ENCODE data around the gene JAG1. TPM values are rescaled to one million over a fixed set of nuclear protein-coding genes. Genes with fewer than 3 reads are reported as not detected.

Gene JAG1
- polyA plus RNA-seq, 3 donors = 0.70 to 6.8 (median 0.85) TPM

DNA sequence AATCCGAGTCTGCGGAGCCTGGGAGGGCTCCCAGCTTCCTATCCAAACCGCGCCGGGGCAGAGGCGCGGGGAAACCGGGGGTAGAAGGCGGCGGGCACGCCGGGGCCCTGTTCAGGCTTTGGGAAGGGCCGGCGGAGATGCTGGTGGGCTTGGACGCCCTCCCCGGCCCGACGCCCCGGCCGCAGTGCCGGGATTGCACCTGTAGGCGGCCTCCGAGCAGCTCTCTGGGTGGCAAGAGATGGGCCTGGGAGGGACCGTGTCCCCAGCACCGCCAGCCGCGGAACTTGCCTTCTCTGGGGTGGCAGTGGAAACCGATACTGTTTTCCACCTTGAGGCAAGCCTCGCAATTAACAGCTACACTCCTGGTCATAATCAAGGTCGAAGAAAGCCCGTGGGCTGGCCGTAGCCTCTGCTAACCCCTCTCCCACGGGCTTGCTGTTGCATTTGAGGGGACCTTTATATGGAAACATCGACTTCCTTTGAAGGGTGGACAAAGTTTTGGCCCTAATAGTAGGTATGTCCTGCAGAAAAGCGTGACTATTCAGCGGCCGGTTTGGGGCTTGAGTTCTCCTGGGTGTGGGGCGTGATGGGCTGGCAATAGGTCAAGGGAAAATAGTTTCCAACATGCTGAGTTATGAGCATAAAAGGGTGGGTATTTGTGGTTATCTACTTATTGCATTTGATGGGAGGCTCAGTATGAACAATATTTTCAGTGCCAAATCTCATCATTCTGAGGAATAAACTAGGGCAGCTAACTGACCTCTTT is 1.1 kb upstream of the JAG1 start:
- TF ChIP-seq, protein P1, sequence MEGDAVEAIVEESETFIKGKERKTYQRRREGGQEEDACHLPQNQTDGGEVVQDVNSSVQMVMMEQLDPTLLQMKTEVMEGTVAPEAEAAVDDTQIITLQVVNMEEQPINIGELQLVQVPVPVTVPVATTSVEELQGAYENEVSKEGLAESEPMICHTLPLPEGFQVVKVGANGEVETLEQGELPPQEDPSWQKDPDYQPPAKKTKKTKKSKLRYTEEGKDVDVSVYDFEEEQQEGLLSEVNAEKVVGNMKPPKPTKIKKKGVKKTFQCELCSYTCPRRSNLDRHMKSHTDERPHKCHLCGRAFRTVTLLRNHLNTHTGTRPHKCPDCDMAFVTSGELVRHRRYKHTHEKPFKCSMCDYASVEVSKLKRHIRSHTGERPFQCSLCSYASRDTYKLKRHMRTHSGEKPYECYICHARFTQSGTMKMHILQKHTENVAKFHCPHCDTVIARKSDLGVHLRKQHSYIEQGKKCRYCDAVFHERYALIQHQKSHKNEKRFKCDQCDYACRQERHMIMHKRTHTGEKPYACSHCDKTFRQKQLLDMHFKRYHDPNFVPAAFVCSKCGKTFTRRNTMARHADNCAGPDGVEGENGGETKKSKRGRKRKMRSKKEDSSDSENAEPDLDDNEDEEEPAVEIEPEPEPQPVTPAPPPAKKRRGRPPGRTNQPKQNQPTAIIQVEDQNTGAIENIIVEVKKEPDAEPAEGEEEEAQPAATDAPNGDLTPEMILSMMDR (IDR thresholded peaks at IDR 0.05) = peak; percentile 95
- intact Hi-C loops (cut with micrococcal nuclease) = loop anchor here (5.0 to 10.0 kb wide), 5 partner anchors 113 to 680 kb away; partner anchors contain the start of gene MKKS (in 2 of the 2)
- H3K27me3 ChIP-seq (ENCODE audit: control insufficient read depth in 2 of 2, insufficient read depth in 2 of 2, low read length in 2 of 2) = peaks cover 4 to 24% of the 10 kb centered on the region in 2 donors
- WGBS (ENCODE audit: insufficient coverage) = 5% methylated on average over 36 of the region's 38 CpGs
- H2AFZ ChIP-seq (ENCODE audit: insufficient read depth, low read depth, low read length, poor library complexity, severe bottlenecking) = peak overlapping the region; percentile 97
- Mint-ChIP-seq H3K27me3 (ENCODE audit: low read depth in 3 of 3) (peaks cover 31 to 34% (median 33%) of the 10 kb centered on the region in 3 donors), H3K27ac (peak overlapping the region in 4 of 7 donors; percentile 15 to 50 (median 40)), H3K4me3 (peak overlapping the region; percentile 66 to 84), H3K4me1 (peaks cover 28% of the 10 kb centered on the region), H3K9me3 (no peaks in the 10 kb centered on the region), H3K36me3 (peaks cover 7 to 10% of the 10 kb centered on the region in 2 donors)
- no peaks in the 10 kb centered on the region for H3K9me3 ChIP-seq (replicated peaks in 1 of 2; ENCODE audit: control insufficient read depth in 1 of 2, insufficient read depth in 1 of 2, low read length in 2 of 2)
- no peaks in the 10 kb centered on the region for H3K36me3 ChIP-seq (replicated peaks in 1 of 2; ENCODE audit: control insufficient read depth in 1 of 2, insufficient read depth in 2 of 2, low read length in 2 of 2)
- peaks cover 8% of the 10 kb centered on the region for H3K79me2 ChIP-seq (ENCODE audit: insufficient read depth, low read length)
- H3K4me1 ChIP-seq (ENCODE audit: control insufficient read depth in 1 of 2, insufficient read depth in 2 of 2, low read length in 2 of 2) = peaks cover 22 to 42% of the 10 kb centered on the region in 2 donors
- H3K4me2 ChIP-seq (replicated peaks; ENCODE audit: extremely low read depth, low read length, poor library complexity, severe bottlenecking) = peak overlapping the region; percentile 97
- H3K27ac ChIP-seq (ENCODE audit: low read depth in 1 of 2, low read length in 2 of 2) = peak overlapping the region; percentile 61 to 86
- peak overlapping the region; percentile 80 for H3K9ac ChIP-seq (ENCODE audit: insufficient read depth, low read length, poor library complexity, severe bottlenecking)
- DNase-seq = peak; percentile 53 to 63 (median 54)
- H4K20me1 ChIP-seq (ENCODE audit: insufficient read depth, low read length) = peaks cover 14% of the 10 kb centered on the region
- peak overlapping the region; percentile 77 to 91 (median 80) for H3K4me3 ChIP-seq (replicated peaks in 1 of 3; ENCODE audit: low read depth in 2 of 3, low read length in 3 of 3)

DNA sequence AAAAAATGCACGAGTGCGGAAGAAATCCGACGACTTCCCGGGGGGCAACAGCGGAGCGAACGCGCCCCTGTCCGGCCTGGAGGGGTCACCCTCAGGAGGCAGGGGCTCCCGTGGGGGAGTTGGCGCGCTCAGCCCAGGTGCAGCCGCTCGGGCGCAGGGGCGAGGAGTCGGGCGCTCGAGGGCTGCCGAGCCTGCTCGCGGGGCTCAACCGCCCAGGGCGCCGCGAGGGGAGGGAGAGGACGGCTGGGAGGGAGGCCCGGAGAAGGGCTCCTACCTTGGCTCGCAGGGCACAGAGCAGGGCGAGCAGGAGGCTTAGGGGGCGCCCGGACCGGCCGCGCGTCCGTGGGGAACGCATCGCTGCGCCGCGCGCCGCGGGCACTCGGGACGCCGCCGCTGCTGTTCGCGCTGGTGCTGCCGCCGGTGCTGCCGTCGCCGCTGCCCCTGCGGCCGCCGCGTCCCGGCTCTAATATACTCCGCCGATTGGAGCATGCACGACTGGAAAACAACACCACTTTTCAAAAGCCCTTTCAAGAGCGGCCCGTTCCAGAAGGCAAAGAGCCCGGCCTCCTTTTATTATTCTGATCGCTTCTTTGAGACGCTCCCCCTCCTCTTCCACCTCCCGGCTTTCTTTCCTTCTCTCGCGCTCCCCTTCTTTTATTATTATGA is 490 bp downstream of the JAG1 start:
- H3K4me2 ChIP-seq (replicated peaks; ENCODE audit: extremely low read depth, low read length, poor library complexity, severe bottlenecking) = peak overlapping the region; percentile 97
- H3K27ac Mint-ChIP-seq = peak overlapping the region; percentile 85 to 96 (median 92)
- peaks cover 30% of the 10 kb centered on the region for H4K20me1 ChIP-seq (ENCODE audit: insufficient read depth, low read length)
- TF ChIP-seq, protein P1 (IDR thresholded peaks at IDR 0.05) = no peak
- H3K27me3 Mint-ChIP-seq (ENCODE audit: low read depth in 3 of 3) = peaks cover 28 to 32% (median 30%) of the 10 kb centered on the region in 3 donors
- H3K36me3 ChIP-seq (replicated peaks in 1 of 2; ENCODE audit: control insufficient read depth in 1 of 2, insufficient read depth in 2 of 2, low read length in 2 of 2) = peaks cover 0 to 2% of the 10 kb centered on the region in 2 donors
- H3K27ac ChIP-seq (ENCODE audit: low read depth in 1 of 2, low read length in 2 of 2) = peak overlapping the region; percentile 50 to 86
- peaks cover 8% of the 10 kb centered on the region for H3K79me2 ChIP-seq (ENCODE audit: insufficient read depth, low read length)
- no peaks in the 10 kb centered on the region for H3K9me3 Mint-ChIP-seq
- H3K9ac ChIP-seq (ENCODE audit: insufficient read depth, low read length, poor library complexity, severe bottlenecking) = peak overlapping the region; percentile 80
- intact Hi-C loops (cut with micrococcal nuclease) = loop anchor here (5.0 to 10.0 kb wide), 4 partner anchors 189 to 679 kb away; partner anchors contain the start of gene MKKS (in 2 of the 2)
- DNase-seq = peak; percentile 9 to 23 (median 12)
- peaks cover 28% of the 10 kb centered on the region for H3K4me1 Mint-ChIP-seq
- H3K4me1 ChIP-seq (ENCODE audit: control insufficient read depth in 1 of 2, insufficient read depth in 2 of 2, low read length in 2 of 2) = peaks cover 22 to 42% of the 10 kb centered on the region in 2 donors
- H3K27me3 ChIP-seq (ENCODE audit: control insufficient read depth in 2 of 2, insufficient read depth in 2 of 2, low read length in 2 of 2) = peaks cover 4 to 24% of the 10 kb centered on the region in 2 donors
- H2AFZ ChIP-seq (ENCODE audit: insufficient read depth, low read depth, low read length, poor library complexity, severe bottlenecking) = peak overlapping the region; percentile 97
- under 1% methylated on average over 68 of the region's 73 CpGs for WGBS (ENCODE audit: insufficient coverage)
- H3K36me3 Mint-ChIP-seq = peaks cover 13 to 18% of the 10 kb centered on the region in 2 donors
- H3K9me3 ChIP-seq (replicated peaks in 1 of 2; ENCODE audit: control insufficient read depth in 1 of 2, insufficient read depth in 1 of 2, low read length in 2 of 2) = no peaks in the 10 kb centered on the region
- peak overlapping the region; percentile 95 to 97 for H3K4me3 Mint-ChIP-seq
- peak overlapping the region; percentile 77 to 91 (median 80) for H3K4me3 ChIP-seq (replicated peaks in 1 of 3; ENCODE audit: low read depth in 2 of 3, low read length in 3 of 3)
